HEK293 (cell line): ENCODE results near the gene TSPO2.

Source experiments
- CTCF ChIA-PET: fragments of 350-600 bp; formaldehyde crosslinking; extraction: SDS; loops from one replicate; lab custom pipeline; 2021; ENCODE audit warnings: antibody characterized with exemption; lab: Yijun Ruan, JAX
- POLR2A ChIA-PET: fragments of 300-600 bp; formaldehyde crosslinking; extraction: SDS; loops from one replicate; lab custom pipeline; 2020; ENCODE audit warnings: antibody characterized with exemption, inconsistent platforms; lab: Yijun Ruan, JAX
- H3K27ac ChIP-seq: fragments of 200-500 bp; sonication (Bioruptor generic); 2 replicates; pipeline ENCODE4 v1.5.1; 2014; ENCODE audit warnings: low read depth, low read length, control low read depth, inconsistent platforms; ENCODE audit errors: extremely low read depth
- H3K36me3 ChIP-seq, 2 experiments: fragments of 200-500 bp in 1 of 2; sonication (Bioruptor generic) in 1 of 2; 1 replicate in 1 of 2; 2 replicates in 1 of 2; pipeline ENCODE4 v1.5.1; 2014 to 2017; ENCODE audit warnings: inconsistent platforms in 2 of 2, low read length in 2 of 2; ENCODE audit not compliant: control insufficient read depth in 2 of 2, insufficient read depth in 1 of 2
- H3K4me1 ChIP-seq: fragments of 200-500 bp; sonication (Bioruptor generic); 2 replicates; pipeline ENCODE4 v1.5.1; 2014; ENCODE audit warnings: mild to moderate bottlenecking, low read length, inconsistent platforms; ENCODE audit not compliant: control insufficient read depth, insufficient read depth
- H3K4me3 ChIP-seq: 2 replicates; pipeline ENCODE4 v1.5.1; 2011; ENCODE audit warnings: low read depth, mild to moderate bottlenecking, control low read depth, low read length, moderate library complexity
- H3K9me3 ChIP-seq: fragments of 200-500 bp; sonication (Bioruptor generic); 2 replicates; pipeline ENCODE4 v1.5.1; 2014; ENCODE audit warnings: low read depth, low read length, inconsistent platforms; ENCODE audit not compliant: control insufficient read depth, insufficient read depth
- EGR2 ChIP-seq: fragments of 450-650 bp; formaldehyde crosslinking; IDR thresholded peaks from 2 replicates; pipeline ENCODE4 v1.5.1; 2016; ENCODE audit warnings: low read depth, missing biosample characterization, missing genetic modification characterization
- KLF16 ChIP-seq: fragments of 450-650 bp; formaldehyde crosslinking; IDR thresholded peaks from 2 replicates; pipeline ENCODE4 v1.5.1; 2017; ENCODE audit warnings: missing biosample characterization, missing genetic modification characterization
- REPIN1 ChIP-seq: fragments of 450-650 bp; formaldehyde crosslinking; IDR thresholded peaks from 2 replicates; pipeline ENCODE4 v1.5.1; 2017; ENCODE audit warnings: missing biosample characterization, missing genetic modification characterization, low read depth
- SCRT2 ChIP-seq: fragments of 450-650 bp; formaldehyde crosslinking; IDR thresholded peaks from 2 replicates; pipeline ENCODE4 v1.5.1; 2016; ENCODE audit warnings: missing biosample characterization, missing genetic modification characterization
- TRIM28 ChIP-seq: IDR thresholded peaks from 2 replicates; pipeline ENCODE4 v1.6.1; 2011; ENCODE audit warnings: low read length, control low read depth, borderline replicate concordance
- ZEB2 ChIP-seq: fragments of 450-650 bp; formaldehyde crosslinking; IDR thresholded peaks from 2 replicates; pipeline ENCODE4 v1.5.1; 2016; ENCODE audit warnings: missing biosample characterization, missing genetic modification characterization
- ZNF10 ChIP-seq: fragments of 450-650 bp; formaldehyde crosslinking; IDR thresholded peaks from 2 replicates; pipeline ENCODE4 v1.5.1; 2017; ENCODE audit warnings: missing biosample characterization, missing genetic modification characterization
- ZNF112 ChIP-seq: fragments of 450-650 bp; formaldehyde crosslinking; IDR thresholded peaks from 2 replicates; pipeline ENCODE4 v1.5.0; 2017; ENCODE audit warnings: missing biosample characterization, missing genetic modification characterization
- ZNF140 ChIP-seq: fragments of 450-650 bp; formaldehyde crosslinking; IDR thresholded peaks from 2 replicates; pipeline ENCODE4 v1.5.1; 2016; ENCODE audit warnings: missing biosample characterization, missing genetic modification characterization
- ZNF146 ChIP-seq: fragments of 450-650 bp; formaldehyde crosslinking; IDR thresholded peaks from 2 replicates; pipeline ENCODE4 v1.5.1; 2016; ENCODE audit warnings: missing biosample characterization, missing genetic modification characterization
- ZNF174 ChIP-seq: fragments of 450-650 bp; formaldehyde crosslinking; IDR thresholded peaks from 2 replicates; pipeline ENCODE4 v1.5.0; 2017; ENCODE audit warnings: missing biosample characterization, mild to moderate bottlenecking, missing genetic modification characterization
- ZNF175 ChIP-seq: fragments of 450-650 bp; formaldehyde crosslinking; IDR thresholded peaks from 2 replicates; pipeline ENCODE4 v1.5.1; 2016; ENCODE audit warnings: missing biosample characterization, missing genetic modification characterization
- ZNF221 ChIP-seq: fragments of 450-650 bp; formaldehyde crosslinking; IDR thresholded peaks from 2 replicates; pipeline ENCODE4 v1.5.1; 2017; ENCODE audit warnings: missing biosample characterization, missing genetic modification characterization, borderline replicate concordance
- ZNF514 ChIP-seq: fragments of 450-650 bp; formaldehyde crosslinking; IDR thresholded peaks from 2 replicates; pipeline ENCODE4 v1.5.1; 2016; ENCODE audit warnings: missing biosample characterization, missing genetic modification characterization
- ZNF571 ChIP-seq: fragments of 450-650 bp; formaldehyde crosslinking; IDR thresholded peaks from 2 replicates; pipeline ENCODE4 v1.5.0; 2017; ENCODE audit warnings: missing biosample characterization, missing genetic modification characterization
- ZNF600 ChIP-seq: fragments of 450-650 bp; formaldehyde crosslinking; IDR thresholded peaks from 2 replicates; pipeline ENCODE4 v1.5.1; 2016; ENCODE audit warnings: missing biosample characterization, missing genetic modification characterization
- ZNF610 ChIP-seq: fragments of 450-650 bp; formaldehyde crosslinking; IDR thresholded peaks from 2 replicates; pipeline ENCODE4 v1.5.1; 2016; ENCODE audit warnings: missing biosample characterization, missing genetic modification characterization, borderline replicate concordance
- ZNF626 ChIP-seq: fragments of 450-650 bp; sonication (Bioruptor Pico); formaldehyde crosslinking; IDR thresholded peaks from 2 replicates; pipeline ENCODE4 v1.5.1; 2018; ENCODE audit warnings: missing biosample characterization, missing genetic modification characterization, inconsistent platforms
- ZNF654 ChIP-seq: fragments of 450-650 bp; formaldehyde crosslinking; IDR thresholded peaks from 2 replicates; pipeline ENCODE4 v1.5.1; 2016; ENCODE audit warnings: low read depth, missing biosample characterization, missing genetic modification characterization
- ZNF777 ChIP-seq: fragments of 450-650 bp; formaldehyde crosslinking; IDR thresholded peaks from 2 replicates; pipeline ENCODE4 v1.5.1; 2017; ENCODE audit warnings: missing biosample characterization, missing genetic modification characterization, borderline replicate concordance
- ZNF791 ChIP-seq: fragments of 450-650 bp; formaldehyde crosslinking; IDR thresholded peaks from 2 replicates; pipeline ENCODE4 v1.5.1; 2016; ENCODE audit warnings: missing biosample characterization, missing genetic modification characterization
- TF ChIP-seq, protein P1 (sequence below): fragments of 450-650 bp; formaldehyde crosslinking; IDR thresholded peaks from 2 replicates; pipeline ENCODE4 v1.5.1; 2017; ENCODE audit warnings: missing biosample characterization, missing genetic modification characterization
- TF ChIP-seq, protein P2 (sequence below): fragments of 450-650 bp; formaldehyde crosslinking; IDR thresholded peaks from 2 replicates; pipeline ENCODE4 v1.5.1; 2016; ENCODE audit warnings: missing biosample characterization, missing genetic modification characterization, low read depth
- TF ChIP-seq, protein P3 (sequence below): fragments of 450-650 bp; formaldehyde crosslinking; IDR thresholded peaks from 2 replicates; pipeline ENCODE4 v1.5.1; 2016; ENCODE audit warnings: missing biosample characterization, missing genetic modification characterization
- TF ChIP-seq, protein P4 (sequence below): fragments of 450-650 bp; formaldehyde crosslinking; IDR thresholded peaks from 2 replicates; pipeline ENCODE4 v1.5.1; 2016; ENCODE audit warnings: missing biosample characterization, missing genetic modification characterization

Gene TSPO2

DNA sequence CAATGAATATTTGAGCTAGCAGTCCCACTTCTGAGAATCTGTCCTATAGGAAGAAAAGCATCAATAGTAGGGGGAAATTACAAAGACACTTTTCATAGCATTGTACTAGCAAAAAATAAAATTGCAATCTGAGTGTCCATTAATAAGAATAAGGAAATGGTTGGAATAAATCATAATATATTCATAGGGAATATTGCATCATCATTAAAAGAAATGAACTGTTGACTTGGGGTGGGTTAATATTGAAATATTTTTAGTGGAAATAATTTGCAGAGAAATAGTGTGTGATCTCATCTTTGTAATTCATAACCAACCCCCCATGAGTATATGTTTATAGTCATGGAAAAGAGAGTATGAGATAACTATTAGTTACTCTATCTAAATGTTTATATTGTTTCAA is 42.9 kb downstream of the TSPO2 start (continued):
- TF ChIP-seq KLF16 (tag by site-specific recombination) = no peak
- no peak for TF ChIP-seq REPIN1 (tag by site-specific recombination)
- no peak for TF ChIP-seq ZNF140 (tag by site-specific recombination)
- no peak for TF ChIP-seq ZEB2 (tag by site-specific recombination)

DNA sequence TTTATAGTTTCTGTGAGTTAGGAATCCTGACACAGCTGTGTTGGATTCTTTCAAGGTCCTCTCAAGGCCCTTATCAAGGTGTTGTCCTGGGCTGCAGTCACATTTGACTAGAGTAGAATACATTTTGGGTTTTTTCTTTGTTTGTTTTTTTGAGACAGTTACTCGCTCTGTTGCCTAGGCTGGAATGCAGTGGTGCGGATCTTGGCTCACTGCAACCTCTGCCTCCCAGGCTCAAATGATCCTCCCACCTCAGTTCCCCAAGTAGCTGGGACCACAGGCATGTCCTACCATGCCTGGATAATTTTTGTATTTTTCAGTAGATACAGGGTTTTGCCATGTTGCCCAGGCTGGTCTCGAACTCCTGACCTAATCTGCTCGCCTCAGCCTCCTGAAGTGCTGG is 46.2 kb downstream of the TSPO2 start:
- H3K27ac ChIP-seq = no peak overlapping the region
- H3K4me3 ChIP-seq = no peak overlapping the region
- no peaks in the 10 kb centered on the region for H3K9me3 ChIP-seq
- TF ChIP-seq EGR2 (tag by site-specific recombination) = no peak
- no peak for TF ChIP-seq ZNF571
- TF ChIP-seq ZNF654 (tag by site-specific recombination) = no peak
- TF ChIP-seq TRIM28 = no peak
- TF ChIP-seq, protein P1, sequence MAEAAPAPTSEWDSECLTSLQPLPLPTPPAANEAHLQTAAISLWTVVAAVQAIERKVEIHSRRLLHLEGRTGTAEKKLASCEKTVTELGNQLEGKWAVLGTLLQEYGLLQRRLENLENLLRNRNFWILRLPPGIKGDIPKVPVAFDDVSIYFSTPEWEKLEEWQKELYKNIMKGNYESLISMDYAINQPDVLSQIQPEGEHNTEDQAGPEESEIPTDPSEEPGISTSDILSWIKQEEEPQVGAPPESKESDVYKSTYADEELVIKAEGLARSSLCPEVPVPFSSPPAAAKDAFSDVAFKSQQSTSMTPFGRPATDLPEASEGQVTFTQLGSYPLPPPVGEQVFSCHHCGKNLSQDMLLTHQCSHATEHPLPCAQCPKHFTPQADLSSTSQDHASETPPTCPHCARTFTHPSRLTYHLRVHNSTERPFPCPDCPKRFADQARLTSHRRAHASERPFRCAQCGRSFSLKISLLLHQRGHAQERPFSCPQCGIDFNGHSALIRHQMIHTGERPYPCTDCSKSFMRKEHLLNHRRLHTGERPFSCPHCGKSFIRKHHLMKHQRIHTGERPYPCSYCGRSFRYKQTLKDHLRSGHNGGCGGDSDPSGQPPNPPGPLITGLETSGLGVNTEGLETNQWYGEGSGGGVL (tag by site-specific recombination) = no peak
- TF ChIP-seq ZNF610 = no peak
- no peak for TF ChIP-seq ZNF777 (tag by site-specific recombination)
- no peak for TF ChIP-seq ZNF175 (tag by site-specific recombination)
- no peak for TF ChIP-seq ZNF146
- TF ChIP-seq ZNF791 (tag by site-specific recombination) = no peak
- no peak for TF ChIP-seq ZNF600 (tag by site-specific recombination)
- TF ChIP-seq, all 188 proteins: peak for 0
- ChIA-PET CTCF (interaction anchor here (0.6 to 2.0 kb wide), 2 partner anchors 94 to 182 kb away, joined by 3 to 10 read pairs; no protein-coding TSS in a partner anchor), POLR2A (interaction anchor here (0.6 kb wide), 1 partner anchor 122 kb away, joined by 3 read pairs; no protein-coding TSS in a partner anchor)
- H3K36me3 ChIP-seq = peaks cover 63 to 76% of the 10 kb centered on the region in 2 experiments
- H3K4me1 ChIP-seq = no peaks in the 10 kb centered on the region

DNA sequence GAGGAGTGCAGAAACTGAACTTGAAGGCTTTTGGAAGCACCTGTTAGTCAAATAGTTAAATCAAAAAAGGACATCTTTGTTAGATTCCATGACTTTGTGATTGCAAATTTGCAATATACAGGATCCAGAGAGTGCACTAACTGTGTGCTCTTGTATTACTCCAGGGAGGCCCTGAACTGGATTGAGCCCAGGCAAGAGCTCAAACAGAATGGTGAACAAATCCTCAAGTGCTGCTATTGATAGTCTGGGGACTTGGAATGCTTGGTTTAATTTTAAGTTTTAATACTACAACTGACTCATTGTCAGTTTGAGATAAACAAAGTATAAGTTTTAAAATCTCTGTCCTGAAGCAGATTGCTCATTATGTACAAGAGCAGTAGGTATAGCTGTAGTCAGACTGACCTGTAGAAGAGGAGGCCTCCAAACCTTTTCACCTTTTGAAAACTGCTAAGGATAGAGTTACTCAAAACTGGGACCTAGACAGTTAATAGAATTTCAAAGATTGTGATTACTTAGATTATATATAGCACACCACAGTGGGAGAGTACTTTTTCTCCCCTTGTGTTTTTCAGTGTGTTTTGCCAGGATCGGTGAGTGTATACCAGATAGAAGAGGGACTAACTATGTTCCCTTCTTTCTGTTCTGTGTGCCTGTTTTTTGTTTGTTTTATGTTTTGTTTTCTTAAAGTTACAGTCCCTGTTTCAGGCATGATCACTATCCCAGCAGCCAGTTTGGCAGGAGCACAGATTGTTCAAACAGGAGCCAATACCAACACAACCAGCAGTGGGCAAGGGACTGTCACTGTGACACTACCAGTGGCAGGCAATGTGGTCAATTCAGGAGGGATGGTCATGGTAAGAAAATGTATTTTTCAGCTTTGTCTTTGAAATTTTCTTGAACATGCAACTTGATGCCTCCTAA is 48.8 kb downstream of the TSPO2 start:
- ChIA-PET POLR2A (interaction anchor here (0.5 kb wide), 1 partner anchor 12 kb away, joined by 3 read pairs; no protein-coding TSS in a partner anchor), CTCF (interaction anchor here (0.6 to 3.9 kb wide), 11 partner anchors 8 to 277 kb away, joined by 3 to 42 read pairs (median 6); no protein-coding TSS in a partner anchor)
- H3K9me3 ChIP-seq = no peaks in the 10 kb centered on the region
- H3K4me3 ChIP-seq = no peak overlapping the region
- peaks cover 68 to 77% of the 10 kb centered on the region in 2 experiments for H3K36me3 ChIP-seq
- no peaks in the 10 kb centered on the region for H3K4me1 ChIP-seq
- H3K27ac ChIP-seq = no peak overlapping the region
- TF ChIP-seq, protein P2, sequence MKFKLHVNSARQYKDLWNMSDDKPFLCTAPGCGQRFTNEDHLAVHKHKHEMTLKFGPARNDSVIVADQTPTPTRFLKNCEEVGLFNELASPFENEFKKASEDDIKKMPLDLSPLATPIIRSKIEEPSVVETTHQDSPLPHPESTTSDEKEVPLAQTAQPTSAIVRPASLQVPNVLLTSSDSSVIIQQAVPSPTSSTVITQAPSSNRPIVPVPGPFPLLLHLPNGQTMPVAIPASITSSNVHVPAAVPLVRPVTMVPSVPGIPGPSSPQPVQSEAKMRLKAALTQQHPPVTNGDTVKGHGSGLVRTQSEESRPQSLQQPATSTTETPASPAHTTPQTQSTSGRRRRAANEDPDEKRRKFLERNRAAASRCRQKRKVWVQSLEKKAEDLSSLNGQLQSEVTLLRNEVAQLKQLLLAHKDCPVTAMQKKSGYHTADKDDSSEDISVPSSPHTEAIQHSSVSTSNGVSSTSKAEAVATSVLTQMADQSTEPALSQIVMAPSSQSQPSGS (tag by site-specific recombination) = no peak
- no peak for TF ChIP-seq ZNF112 (tag by site-specific recombination)
- TF ChIP-seq, protein P3, sequence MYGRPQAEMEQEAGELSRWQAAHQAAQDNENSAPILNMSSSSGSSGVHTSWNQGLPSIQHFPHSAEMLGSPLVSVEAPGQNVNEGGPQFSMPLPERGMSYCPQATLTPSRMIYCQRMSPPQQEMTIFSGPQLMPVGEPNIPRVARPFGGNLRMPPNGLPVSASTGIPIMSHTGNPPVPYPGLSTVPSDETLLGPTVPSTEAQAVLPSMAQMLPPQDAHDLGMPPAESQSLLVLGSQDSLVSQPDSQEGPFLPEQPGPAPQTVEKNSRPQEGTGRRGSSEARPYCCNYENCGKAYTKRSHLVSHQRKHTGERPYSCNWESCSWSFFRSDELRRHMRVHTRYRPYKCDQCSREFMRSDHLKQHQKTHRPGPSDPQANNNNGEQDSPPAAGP (tag by site-specific recombination) = no peak
- TF ChIP-seq ZNF610 = no peak
- TF ChIP-seq, protein P1 (tag by site-specific recombination) = no peak
- TF ChIP-seq ZNF174 (tag by site-specific recombination) = no peak
- TF ChIP-seq ZNF514 (tag by site-specific recombination) = no peak
- TF ChIP-seq, protein P4, sequence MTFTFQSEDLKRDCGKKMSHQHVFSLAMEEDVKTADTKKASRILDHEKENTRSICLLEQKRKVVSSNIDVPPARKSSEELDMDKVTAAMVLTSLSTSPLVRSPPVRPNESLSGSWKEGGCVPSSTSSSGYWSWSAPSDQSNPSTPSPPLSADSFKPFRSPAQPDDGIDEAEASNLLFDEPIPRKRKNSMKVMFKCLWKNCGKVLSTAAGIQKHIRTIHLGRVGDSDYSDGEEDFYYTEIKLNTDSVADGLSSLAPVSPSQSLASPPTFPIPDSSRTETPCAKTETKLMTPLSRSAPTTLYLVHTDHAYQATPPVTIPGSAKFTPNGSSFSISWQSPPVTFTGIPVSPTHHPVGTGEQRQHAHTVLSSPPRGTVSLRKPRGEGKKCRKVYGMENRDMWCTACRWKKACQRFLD (tag by site-specific recombination) = no peak
- no peak for TF ChIP-seq ZNF221 (tag by site-specific recombination)
- TF ChIP-seq ZNF626 = no peak
- TF ChIP-seq SCRT2 (tag by site-specific recombination) = no peak
- no peak for TF ChIP-seq ZNF10 (tag by site-specific recombination)
